Measurements from ENCODE around the gene LIPC. TPM values are rescaled to one million over a fixed set of nuclear protein-coding genes. Genes with fewer than 3 reads are reported as not detected.

LIPC gene
- total RNA-seq, 1 donor from 2014 or later, result not detected

- peak; percentile 72 for DNase-seq (ENCODE audit: low spot score)
Observed at GRCh38 chr15:58433597-58434333, 2.0 kb downstream of the LIPC start.

DNA sequence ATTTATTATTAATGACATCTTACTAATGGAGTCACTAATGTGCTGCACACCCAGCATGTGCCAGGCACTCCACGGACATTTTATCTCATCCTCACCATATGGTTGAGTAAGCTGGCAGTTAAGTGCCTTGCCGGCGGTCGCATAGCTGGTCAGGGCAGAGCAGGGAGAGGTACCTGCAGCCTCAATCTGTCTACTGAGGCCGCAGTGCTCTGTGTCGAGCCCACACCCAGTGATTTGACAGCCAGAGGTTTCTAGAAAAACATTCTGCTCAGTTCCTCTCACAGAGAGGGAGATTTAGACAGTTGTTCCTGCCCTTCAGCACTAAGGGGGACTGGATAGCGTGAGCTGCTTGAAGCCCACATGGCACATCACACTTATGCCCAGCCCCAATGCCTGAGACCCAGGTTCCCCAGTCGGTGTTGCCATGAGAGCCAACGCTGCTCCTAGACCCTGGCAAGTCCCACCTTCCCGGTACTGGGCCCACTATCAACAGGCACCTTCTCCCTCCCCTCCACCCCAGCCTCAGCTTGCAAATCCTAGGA is 2.6 kb downstream of the LIPC start:
- peak; percentile 60 for DNase-seq (ENCODE audit: low spot score)

- no peak for DNase-seq (ENCODE audit: low spot score)
Observed at GRCh38 chr15:58436552-58436951, 4.8 kb downstream of the LIPC start.

DNA sequence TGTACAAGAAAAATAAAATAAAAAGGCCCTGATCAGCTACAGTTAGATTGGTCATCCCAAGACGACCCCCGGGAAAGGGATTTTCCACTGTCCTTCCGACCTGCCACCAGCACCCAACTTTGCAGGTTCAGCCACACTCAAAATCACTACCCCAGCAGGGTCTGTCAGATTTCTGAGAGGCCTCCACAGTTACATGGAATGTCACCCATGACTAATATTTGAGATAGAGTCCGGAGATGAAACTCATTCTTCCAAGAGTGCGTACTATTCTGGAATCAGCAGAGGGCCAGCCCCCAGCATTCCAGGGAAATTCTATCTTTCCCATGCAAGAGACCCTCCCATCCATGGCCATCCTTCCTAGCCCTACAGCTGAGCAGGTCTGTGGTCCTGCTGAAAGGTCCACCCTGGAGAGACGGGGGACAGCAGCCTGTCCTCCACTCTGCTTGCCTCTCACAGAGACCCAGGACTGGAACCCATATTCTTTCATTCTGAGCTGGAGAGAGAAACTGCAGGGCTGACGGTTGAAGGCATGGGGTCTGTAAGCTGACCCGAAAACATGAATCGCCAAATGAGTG is 5.8 kb downstream of the LIPC start:
- DNase-seq (ENCODE audit: low spot score), result peak; percentile 68

- peak; percentile 68 for DNase-seq (ENCODE audit: low spot score)
Observed at GRCh38 chr15:58438111-58438510, 6.3 kb downstream of the LIPC start.

DNA sequence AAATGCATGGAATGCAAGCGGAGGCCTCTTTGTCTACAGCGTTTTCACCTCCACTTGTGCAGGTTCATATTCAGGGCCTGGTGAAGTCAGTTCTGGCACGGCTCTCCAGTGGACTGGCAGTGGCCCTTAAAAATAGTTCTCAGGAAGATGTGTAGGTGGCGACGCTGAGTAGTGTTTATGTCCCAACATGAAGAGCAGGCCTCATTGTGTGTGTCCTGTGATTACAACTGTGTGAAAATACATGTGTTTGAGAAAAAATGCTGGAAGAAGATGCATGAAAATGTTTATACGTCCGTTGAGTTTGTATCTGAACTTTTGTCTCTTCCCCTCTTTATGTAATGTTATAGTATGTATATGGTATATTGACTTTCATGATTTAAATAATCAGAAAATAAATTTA is 7.2 kb downstream of the LIPC start:
- DNase-seq (ENCODE audit: low spot score), result no peak

- DNase-seq (ENCODE audit: low spot score), result no peak
Observed at GRCh38 chr15:58440158-58440910, 8.5 kb downstream of the LIPC start.

DNA sequence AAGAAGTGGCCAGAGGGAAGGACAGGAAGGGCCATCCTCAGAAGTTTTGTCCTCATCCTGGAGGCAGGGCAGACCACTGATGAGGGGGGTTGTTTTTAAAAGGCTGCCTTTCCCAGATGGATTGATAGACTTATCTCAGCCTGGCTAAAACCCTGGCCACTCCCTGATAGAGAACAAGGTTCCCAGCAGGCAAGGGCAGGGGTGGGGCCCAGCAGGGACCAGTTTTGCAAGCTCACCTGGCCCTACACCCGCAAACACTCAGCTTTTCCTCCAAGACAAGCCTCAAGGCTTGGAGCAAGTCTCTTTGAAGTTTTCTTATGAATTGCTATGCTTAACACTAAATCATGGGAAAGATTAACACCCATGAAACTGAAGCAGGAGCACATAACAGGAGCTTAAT is 9.1 kb downstream of the LIPC start:
- DNase-seq (ENCODE audit: low spot score), result peak; percentile 26

- peak; percentile 30 for DNase-seq (ENCODE audit: low spot score)
Observed at GRCh38 chr15:58441376-58442070, 9.7 kb downstream of the LIPC start.

DNA sequence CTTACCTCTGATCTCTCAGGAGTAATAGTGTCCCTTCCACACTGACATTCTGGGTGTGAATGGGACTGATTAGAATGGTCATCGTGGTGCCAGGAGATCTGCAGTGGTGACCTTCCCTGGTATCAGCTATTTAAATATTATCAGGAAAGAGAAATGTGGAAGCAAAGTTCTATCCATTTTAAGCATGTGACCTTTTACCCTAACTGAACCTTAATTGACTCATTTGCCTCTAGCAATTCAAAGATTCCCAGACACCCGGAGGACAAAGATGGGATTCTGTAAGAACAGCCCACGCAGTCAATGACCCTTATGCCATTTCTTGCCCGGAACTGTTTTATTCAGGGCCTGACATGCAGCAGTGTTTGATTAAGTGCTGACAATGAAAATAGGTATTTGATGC is 10.3 kb downstream of the LIPC start:
- no peak for DNase-seq (ENCODE audit: low spot score)

- DNase-seq (ENCODE audit: low spot score), result no peak
Observed at GRCh38 chr15:58443308-58443707, 11.5 kb downstream of the LIPC start.

DNA sequence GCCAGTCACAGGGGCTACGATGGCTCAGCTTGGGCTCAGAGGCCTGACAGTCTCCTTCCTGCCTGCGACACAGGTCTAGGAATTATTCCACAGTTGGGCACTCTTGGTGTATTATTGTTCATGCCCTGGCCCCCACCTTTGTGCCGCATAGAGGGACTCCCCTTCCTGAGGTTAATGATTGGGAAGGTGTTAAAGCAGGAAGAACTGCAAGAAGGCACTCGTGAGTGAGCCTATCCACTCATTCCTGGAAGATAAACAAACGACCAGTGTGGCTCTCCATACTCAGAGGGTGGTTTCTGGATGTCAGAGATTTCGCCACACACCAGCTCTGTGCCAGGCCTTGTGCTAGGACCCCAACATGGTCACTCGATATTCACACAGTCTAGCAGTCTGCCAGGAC is 12.3 kb downstream of the LIPC start:
- DNase-seq (ENCODE audit: low spot score), result no peak

DNA sequence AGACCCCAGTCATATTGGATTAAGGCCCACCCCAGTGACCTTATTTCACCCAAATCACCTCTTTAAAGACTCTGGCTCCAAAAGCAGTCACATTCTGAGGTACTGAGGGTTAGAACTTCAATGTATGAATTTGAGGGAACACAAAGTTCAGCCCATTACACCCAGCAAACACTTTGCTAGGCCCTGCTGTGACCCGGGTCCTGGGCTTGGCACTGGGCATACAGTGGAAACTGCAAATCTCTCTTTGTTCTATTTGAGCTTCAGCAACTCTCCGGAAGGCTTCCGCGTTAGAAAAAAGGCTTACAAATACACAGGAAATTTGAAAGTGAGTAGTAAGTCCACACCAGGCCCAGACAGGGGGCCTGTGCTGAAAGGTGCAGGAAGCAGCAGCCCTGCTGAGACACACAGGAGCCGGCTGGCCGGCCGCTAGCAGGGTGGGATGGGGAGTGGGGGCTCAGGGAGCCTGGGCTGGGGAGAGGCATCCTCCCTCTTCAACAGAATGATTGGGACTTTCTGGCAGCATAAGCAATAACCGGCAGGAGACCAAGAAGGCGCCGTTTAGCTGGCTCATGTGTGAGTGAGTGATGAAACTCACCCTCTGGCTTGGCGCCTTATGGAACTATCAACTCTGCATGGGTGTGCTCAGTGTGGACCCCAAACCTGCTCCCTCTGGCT is 13.0 kb downstream of the LIPC start:
- DNase-seq (ENCODE audit: low spot score), result no peak

DNA sequence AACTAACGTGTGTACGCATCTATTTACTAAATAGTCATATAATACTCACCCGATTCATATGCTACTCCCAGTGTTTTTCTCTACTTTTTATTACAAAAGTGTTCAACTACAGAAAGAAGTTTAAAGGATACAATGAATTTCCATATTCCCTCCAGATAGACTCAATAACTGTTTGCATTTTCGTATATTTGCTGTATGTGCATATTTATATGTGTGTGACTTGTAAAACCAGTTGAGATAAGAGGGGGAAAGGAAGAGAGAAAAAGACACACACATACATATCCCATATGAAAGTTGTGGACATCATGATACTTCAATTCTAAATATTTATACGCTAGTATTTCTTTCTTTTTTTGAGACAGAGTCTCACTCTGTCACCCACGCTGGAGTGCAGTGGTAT is 14.1 kb downstream of the LIPC start:
- DNase-seq (ENCODE audit: low spot score), result no peak

GRCh38 chr15:58446521-58446920 is 14.7 kb downstream of the LIPC start:
- DNase-seq (ENCODE audit: low spot score), result peak; percentile 49

DNA sequence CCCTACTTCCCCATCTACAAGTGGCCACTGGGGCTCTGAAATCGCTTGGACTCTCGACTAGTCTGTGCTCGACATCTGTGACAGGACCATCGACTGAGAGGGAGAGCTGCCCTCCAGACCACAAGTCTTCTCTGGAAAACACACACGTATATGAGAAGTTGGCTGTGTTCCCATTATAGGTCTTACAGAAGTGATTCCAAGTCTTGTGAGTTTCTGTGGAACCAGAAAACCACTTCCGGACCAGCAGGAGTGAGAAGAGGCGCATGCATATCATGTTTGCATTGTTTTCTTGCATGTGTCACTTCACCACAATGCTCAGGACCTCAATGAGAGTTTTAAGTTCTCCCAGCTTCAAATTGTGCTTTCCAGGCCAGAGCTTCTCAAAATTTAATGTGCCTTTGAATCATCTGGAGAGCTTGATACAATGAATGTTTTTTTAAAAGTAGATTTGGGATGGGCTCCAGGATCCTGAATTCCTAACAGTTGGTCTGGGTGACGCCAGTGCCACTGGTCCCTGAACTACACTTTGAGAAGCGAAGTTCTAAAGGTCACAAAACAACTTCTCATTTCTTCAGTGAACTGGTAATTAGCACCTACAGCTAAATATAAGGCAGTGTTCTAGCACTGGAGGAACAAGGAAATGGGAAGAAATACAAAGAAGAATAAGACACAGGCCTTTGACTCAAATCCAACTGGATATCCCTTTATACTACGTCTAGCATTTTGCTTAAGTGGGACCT is 15.7 kb downstream of the LIPC start:
- no peak for DNase-seq (ENCODE audit: low spot score)

DNA sequence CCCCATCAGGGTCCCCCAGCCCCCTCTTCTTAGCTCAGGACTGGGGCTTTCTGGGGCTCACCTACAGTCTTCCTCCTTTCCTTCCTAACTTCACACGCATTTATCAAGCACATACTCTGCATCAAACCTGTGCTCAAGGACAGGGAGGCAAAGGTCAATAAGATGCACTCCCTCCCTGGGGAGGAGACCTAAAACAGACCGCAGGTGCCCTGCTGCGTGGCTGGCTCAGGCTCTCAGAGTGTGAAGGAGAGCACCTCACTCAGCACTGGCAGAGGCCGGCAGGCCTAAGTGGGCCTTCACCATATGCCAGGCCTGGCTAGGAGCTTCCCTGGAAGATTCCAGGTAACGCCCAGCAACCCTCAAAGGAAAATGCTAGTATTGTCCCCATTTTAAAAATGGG is 16.5 kb downstream of the LIPC start:
- no peak for DNase-seq (ENCODE audit: low spot score)

DNA sequence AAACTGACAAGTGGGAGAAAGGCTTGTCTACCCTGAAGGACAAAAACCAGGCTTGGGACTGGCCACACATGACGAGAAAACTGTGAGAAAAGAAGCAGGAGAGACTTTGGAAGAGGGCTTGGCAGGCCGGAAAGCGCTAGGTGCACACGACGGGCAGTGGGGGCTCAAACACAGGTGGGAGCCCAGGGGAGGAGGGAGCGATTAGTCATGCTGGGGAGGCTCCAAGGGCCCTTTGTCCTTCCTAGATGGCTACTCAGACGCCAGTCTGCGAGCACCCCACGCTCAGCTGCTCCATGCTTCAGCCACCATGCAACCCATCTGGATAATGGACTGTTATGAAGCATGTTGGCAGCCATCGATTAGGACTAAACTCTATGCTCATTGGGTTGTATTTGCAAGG is 17.1 kb downstream of the LIPC start:
- DNase-seq (ENCODE audit: low spot score), result no peak

DNA sequence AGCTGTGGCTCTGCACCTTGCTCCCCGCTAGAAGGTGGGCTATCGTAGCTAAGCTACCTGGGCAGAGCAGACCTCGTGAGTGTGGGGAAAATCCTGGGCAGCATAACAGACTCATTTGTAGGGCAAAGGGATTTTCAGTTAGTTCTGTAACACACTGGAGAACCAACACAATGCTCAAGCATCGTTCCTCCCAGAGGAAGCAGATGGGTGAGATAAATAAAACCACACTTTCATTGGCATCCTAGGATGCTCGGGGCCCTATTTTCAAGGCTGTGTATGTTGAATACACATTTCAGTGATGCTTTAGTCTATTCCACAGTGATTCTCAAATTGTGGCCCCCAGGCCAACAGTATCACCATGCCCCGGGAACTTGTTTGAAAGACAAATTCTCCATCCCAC is 20.0 kb downstream of the LIPC start:
- DNase-seq (ENCODE audit: low spot score), result no peak

DNA sequence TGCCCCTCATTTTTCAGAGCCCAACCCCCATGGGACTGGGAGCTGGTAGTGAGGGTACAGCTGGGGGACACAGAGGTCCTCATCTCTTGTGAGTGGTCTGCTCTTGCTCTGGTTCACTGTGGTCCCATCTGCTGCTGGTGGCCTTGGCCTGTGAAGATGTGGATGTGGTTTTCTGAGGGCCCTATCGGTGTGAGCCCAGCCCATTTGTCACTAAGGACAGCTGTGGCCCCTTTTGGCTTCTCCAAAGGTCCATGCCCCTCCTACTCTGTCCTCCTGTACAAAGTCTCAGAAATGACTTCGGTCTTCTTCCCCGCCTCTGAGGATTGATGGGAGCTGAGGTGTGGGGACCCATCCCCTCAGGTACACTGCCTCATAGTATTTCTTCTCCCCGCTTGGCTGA is 21.0 kb downstream of the LIPC start:
- DNase-seq (ENCODE audit: low spot score), result no peak
